Liver (tissue), 3 donors: Measurements from ENCODE around the gene PPP1R9A.

ENCODE experiments used
- CTCF ChIP-seq: fragments of 150-350 bp; IDR thresholded peaks from 2 replicates; pipeline ENCODE4 v1.5.1; 2017; ENCODE audit warnings: improper control_type of control experiment, low read depth, low read length; ENCODE audit not compliant: missing input control
- FOXA1 ChIP-seq: IDR thresholded peaks from 2 replicates; pipeline ENCODE4 v1.6.1; 2016; ENCODE audit warnings: antibody characterized with exemption
- GABPA ChIP-seq, 2 donors: IDR thresholded peaks in 1 of 2; conservative IDR thresholded peaks in 1 of 2; 2 replicates each; pipeline ENCODE4 v1.6.1; 2016; ENCODE audit warnings: antibody characterized with exemption in 2 of 2, mild to moderate bottlenecking in 1 of 2, moderate library complexity in 1 of 2
- RAD21 ChIP-seq, 2 donors: IDR thresholded peaks; 2 replicates each; pipeline ENCODE4 v1.6.1; 2016; ENCODE audit warnings: antibody characterized with exemption in 2 of 2, mild to moderate bottlenecking in 2 of 2
- RXRA ChIP-seq, 2 donors: IDR thresholded peaks; 2 replicates each; pipeline ENCODE4 v1.6.1; 2017 to 2018; ENCODE audit warnings: antibody characterized with exemption in 2 of 2, mild to moderate bottlenecking in 1 of 2
- TAF1 ChIP-seq: conservative IDR thresholded peaks from 2 replicates; pipeline ENCODE4 v1.6.1; 2016; ENCODE audit warnings: antibody characterized with exemption, mild to moderate bottlenecking
- donor health status: healthy.
- donor health status: healthy.

- TF ChIP-seq TAF1 (no peak), CTCF (no peak), RAD21 (IDR thresholded peaks at IDR 0.05) (no peak), RXRA (IDR thresholded peaks at IDR 0.05) (no peak), FOXA1 (no peak), GABPA (IDR thresholded peaks at IDR 0.05 in 1 of 2, conservative IDR thresholded peaks at IDR 0.05 in 1 of 2) (no peak)
These were observed 355.5 kb downstream of the PPP1R9A start for GRCh38 chr7:95262875-95263274.
